Fibroblast of skin of right quadriceps (primary cell): Measurements from ENCODE around the gene GPC6.
"Not testable (repeated sequence)": the region's sequence is repeated elsewhere in the genome, so short reads cannot be mapped to it uniquely, and the experiment has no call there.

Experiments used
- DNase-seq: peaks from one replicate; pipeline ENCODE4 v3.0.0-alpha.2; 2013

Gene GPC6

DNA sequence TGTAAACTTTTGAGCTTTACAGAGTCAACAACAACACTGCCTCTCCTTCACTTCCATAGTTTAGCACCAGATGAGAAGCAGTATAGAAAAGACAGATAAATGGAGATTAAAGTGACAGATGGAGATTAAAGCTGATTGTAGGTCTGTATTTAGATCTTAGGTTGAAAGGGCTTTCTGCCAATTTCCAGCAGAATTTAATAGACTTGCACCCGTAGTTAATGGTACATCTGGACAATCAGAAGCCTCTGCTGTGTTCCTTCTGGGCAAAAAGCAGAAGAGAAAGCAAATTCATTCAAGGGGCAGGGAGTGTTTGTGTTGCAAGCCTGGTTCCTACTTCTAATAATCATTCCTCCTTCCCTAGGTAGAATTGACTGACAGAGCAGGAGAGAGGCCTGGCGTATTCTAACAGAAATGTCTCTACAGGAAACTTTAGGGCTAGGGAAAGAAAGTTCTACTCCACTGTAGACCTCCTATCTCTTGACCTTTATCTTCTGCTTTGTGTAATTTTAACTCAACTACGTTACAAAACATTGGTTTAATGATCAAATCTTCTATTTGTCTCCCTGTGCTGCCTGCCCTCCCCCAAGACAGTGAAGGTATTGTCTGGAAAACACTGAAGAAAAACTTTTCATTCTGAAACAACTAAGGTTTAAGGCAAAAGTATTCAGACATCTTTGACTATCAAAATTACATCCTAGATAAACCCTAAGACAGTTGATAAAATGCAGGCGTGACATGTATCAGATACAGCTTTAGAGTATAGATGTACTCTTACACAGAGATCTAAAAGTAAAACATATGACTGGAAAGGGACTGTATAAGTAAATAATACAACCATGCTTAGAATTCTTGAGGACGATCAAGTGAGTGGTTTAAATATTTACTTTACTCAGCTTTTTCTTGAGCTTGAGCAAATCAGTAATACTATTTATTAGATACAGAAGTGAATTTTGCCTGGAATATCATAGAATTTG lies 44.4 kb downstream of the GPC6 start:
- no peak for DNase-seq

DNA sequence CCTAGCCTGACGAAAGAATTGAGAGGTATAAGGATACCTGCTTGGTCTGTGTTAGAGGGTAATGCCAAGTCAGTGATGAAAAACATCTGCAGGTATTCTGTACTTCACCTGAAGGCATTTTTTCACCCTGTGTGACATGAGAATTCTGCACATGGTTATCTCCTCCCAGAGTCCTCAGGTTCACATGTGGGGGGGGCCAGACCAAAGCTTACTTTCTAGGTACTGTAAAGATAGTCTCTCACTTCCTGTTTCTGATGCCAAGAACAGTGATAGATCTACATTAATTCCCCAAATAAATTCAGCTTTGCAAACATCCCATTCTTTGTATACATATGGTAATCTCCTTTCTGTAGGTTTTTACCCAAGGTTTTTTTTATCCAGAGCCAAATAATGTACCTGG lies 53.4 kb downstream of the GPC6 start:
- DNase-seq, result no peak

DNA sequence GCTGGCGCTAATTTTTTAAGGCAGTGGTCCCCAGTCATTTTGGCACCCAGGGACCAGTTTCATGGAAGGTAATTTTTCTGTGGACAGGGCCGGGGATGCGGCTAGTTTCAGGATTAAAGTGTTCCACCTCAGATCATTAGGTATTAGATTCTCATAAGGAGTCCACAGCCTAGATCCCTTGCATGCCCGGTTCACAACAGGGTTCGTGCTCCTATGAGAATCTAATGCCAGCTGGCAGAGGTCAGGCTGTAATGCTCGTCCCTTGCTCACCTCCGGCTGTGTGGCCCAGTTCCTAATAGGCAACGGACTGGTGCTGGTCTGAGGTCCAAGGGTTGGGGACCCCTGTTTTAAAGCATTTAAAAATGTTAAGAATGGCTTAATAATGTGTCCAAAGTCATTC lies 54.1 kb downstream of the GPC6 start:
- no peak for DNase-seq

DNA sequence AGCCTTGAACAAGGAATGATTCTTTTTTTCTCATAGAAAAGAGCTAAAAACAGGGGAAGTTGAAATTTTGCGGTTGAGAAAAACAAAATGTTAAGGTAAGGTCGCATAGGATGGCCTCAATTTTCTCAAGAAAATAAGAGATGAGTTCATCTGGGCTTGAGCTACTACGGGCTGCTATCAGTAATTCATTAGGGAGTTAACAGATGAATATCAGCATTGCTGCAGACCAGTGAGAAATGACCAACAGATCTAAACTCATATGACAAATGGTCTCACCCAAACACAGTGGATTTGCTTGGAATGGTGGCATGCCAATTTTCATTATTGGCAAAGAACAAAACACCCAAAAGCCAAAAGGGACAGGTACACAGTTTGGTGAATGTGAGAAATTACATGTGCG lies 56.6 kb downstream of the GPC6 start:
- DNase-seq, result no peak

DNA sequence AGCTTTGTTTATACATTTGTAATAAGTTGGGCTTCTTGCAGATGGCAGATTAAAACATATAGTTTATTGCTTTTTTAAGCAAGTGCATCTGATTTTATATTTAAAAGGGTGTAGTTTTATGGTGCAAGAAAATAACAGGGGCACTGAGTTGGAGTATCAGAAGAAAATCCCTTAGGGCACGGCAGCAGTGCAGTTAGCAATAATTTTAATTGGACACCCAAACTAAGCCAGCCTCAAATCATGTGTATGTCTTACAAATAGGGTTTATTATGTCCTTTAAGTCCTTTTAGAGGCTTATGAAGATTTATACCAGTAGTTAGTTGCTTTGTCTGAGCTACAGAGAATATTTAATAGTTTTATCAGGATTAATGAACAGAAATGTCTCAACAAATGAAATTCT lies 57.5 kb downstream of the GPC6 start:
- DNase-seq, result no peak

- no peak for DNase-seq
Observed at GRCh38 chr13:93286047-93286446, 59.4 kb downstream of the GPC6 start.

- DNase-seq, result no peak
Observed at GRCh38 chr13:93289053-93289452, 62.4 kb downstream of the GPC6 start.

DNA sequence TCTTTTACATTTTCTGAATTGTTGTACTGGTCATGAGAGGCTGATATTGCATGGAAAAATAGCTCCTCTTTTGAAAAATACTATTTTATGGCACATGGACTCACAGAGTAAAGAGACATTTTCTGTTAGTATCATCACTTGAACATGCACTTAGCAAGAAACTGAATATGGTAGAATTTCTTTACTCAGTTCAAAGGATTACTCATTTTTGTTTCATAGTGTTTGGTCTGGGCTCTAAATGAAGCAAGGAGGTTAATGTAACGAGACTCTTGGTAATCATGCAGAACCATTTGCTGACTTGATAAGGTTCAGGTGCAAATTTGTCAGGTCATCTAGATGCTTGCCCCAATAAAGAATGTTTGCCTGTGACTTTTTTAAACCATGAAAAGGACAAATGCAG lies 63.2 kb downstream of the GPC6 start:
- no peak for DNase-seq

GRCh38 chr13:93290503-93290902 lies 63.9 kb downstream of the GPC6 start:
- peak; percentile 49 for DNase-seq

DNA sequence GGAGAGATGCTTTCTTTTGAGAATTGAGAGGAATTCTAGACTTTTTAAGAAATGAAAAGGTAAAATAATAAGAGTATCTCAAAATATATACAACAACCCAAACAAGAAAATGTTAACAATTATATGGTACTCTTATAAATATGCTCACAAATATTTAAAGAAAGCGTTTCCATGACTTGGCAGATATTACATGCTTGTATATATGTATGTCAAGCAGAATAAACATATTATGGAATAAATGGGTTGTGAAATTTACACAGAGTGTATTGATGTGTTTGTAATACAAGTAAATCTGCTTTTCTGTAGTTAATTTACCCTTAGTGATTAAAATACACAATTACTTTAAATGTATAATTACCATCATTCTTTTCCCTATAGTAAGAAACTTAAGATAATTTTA lies 65.8 kb downstream of the GPC6 start:
- DNase-seq, result no peak

DNA sequence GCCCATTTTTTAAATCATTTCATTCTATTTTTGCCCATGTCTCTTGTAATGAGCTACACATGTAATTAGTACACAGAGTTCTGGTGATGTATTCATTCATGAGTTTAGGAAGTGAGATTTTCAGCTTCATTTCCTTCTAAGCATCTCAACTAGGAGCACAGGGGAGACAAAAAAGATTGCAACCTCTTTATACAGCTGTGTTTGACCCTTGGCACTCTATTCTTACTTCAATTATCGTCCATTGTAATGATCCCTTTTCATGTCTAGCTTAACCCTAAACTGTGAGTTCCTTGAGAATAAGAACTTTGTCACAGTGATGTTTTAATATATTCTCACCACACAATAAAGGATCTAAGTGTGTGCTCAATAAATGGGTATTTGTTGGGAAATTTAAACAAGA lies 67.1 kb downstream of the GPC6 start:
- DNase-seq, result no peak

DNA sequence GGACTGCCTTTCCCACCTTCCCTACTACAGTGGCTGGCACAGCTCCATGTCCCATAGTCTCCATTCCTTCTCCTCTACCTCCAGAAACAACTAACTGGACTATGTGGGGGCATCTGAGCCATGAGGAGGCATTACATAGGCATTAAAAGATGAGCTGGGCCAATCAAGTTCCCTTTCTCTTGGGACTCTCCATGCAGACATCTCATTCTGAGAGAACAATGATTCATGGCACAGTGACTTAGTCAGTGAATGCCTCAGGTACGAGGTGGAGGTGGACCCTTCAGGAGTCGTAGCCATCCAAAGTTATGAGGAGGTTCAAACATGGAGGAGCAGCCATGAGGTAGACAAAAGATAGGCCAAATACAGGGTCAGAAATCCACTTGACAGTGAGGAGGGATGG lies 70.0 kb downstream of the GPC6 start:
- no peak for DNase-seq

GRCh38 chr13:93298713-93299112 lies 72.1 kb downstream of the GPC6 start:
- DNase-seq, result peak; percentile 78

DNA sequence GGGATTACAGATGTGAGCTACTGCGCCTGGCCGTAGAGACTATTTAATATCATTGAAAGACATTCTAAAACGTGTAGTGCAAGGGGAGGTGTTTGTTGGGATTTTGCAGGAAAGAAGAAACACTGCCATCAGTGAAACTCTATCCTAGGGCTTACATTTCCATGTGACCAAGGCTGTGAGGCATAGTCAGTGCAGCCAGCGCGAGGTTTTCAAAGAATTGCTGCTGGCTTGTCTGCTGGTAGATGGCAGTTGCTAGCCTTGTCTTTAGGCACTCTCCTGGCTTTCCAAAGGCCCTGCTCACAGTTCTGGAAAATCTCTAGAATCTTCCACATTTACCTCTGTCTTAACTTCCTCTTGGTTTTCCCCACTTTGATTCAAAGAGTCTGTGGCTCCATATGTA lies 77.5 kb downstream of the GPC6 start:
- DNase-seq, result no peak

DNA sequence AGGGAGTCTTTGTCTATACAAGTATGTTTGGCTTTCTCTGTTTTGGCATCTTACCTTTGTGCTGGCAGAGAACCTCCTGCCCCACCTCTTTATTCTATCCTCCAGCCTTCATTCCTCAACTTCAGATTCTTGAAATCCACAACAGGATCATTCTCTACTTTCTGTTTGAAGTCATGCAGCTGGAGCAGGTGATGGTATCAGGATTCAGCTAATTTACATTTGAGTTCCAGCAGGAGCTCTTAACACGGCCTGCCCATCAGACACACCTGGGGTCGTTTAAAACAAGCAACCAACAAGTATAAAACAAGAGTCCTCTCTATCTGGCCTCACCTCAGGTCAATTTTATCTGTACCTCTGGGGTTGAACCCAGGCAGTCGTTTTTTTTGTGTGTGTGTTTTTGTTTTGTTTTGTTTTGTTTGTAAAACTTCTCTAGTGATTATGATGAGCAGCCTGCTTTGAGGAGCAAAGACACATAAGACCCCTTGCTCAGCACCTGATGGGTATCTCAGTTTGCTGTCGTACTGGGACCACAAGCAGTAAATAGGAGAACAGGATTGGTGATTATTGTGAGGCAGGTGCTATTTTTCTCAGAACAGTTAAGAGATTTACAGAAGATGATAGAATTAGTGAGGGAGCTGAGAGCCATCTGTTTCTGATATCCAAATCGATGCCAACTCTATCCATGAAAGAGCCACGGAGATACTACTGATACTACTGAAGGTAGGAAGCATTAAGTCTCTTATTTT lies 78.4 kb downstream of the GPC6 start:
- DNase-seq, result no peak

DNA sequence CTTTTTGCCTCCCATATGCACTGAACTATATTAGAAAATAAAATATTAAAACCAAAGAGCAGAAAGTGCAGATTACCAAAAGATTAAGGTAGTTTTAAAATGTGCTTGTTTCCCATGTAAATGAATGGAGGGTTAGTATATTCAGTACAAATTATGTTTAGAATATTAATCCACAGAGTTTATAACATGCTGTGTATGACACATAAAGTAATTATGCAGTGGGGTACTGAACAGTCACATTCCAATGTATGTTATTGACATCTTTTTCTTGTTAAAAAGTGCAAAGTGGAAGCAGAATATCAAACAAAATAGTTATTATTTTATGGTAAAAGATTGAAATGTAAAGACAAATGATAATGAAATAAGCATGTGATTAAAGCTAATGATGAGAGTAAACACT lies 79.3 kb downstream of the GPC6 start:
- peak; percentile 59 for DNase-seq

GRCh38 chr13:93307136-93307535 lies 80.5 kb downstream of the GPC6 start:
- peak; percentile 70 for DNase-seq

DNA sequence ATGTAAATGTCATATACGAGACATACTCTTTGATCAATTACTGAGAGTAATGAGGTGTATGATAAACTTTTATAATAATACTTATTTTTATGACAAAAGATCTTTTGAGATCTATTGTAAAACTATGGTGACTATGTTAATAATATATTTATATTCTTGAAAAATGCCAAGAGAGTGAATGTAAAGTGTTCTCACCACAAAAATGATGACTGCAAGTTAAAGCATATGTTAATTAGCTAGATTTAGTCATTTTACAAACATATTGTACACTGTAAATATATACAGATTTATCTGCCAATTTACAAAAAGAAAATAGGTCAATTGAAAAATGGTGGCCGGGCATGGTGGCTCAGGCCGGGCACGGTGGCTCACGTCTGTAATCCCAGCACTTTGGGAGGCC lies 81.0 kb downstream of the GPC6 start:
- DNase-seq, result peak; percentile 42

GRCh38 chr13:93309886-93310523 lies 83.4 kb downstream of the GPC6 start:
- DNase-seq, result peak; percentile 70

- DNase-seq, result no peak
Observed at GRCh38 chr13:93316841-93317240, 90.2 kb downstream of the GPC6 start.

DNA sequence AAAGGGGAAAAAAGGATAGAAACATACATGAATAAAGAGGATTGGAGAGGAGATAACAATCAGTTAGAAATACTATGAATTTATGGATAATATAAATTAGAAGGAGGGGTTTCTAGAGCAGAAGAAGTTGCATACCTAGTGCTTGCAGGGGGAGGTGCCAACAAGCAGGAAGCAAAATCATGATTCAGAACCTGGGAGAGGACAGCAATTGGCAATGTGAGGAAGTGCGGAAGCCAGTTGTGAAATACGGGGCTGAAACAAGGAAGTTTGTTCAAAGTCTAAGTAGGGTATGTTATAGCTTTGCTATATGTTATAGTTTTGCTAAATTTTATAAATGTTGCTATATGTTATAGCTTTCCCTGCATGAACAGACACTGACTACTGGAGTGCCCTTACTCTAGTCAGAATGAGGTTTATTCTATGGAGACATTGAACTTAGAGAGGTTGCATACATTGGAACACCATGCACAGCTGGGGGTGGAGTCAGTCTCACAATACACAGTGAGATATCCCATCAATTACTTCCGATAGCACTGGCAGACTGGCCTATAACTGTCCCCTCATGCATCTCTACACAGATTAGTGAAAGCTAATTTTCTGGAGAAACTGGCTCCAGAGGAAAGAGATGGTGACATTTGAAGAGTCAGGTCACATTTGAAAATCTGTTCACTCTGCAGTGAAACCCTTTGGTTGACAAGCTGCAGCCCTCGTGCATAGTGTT lies 92.1 kb downstream of the GPC6 start:
- DNase-seq, result peak; percentile 25

- peak; percentile 60 for DNase-seq
Observed at GRCh38 chr13:93320942-93321341, 94.3 kb downstream of the GPC6 start.

- DNase-seq, result not testable (repeated sequence)
Observed at GRCh38 chr13:93323880-93324279, 97.3 kb downstream of the GPC6 start.
